ENCODE measurements around the gene PHLDB1.

PHLDB1 gene

DNA sequence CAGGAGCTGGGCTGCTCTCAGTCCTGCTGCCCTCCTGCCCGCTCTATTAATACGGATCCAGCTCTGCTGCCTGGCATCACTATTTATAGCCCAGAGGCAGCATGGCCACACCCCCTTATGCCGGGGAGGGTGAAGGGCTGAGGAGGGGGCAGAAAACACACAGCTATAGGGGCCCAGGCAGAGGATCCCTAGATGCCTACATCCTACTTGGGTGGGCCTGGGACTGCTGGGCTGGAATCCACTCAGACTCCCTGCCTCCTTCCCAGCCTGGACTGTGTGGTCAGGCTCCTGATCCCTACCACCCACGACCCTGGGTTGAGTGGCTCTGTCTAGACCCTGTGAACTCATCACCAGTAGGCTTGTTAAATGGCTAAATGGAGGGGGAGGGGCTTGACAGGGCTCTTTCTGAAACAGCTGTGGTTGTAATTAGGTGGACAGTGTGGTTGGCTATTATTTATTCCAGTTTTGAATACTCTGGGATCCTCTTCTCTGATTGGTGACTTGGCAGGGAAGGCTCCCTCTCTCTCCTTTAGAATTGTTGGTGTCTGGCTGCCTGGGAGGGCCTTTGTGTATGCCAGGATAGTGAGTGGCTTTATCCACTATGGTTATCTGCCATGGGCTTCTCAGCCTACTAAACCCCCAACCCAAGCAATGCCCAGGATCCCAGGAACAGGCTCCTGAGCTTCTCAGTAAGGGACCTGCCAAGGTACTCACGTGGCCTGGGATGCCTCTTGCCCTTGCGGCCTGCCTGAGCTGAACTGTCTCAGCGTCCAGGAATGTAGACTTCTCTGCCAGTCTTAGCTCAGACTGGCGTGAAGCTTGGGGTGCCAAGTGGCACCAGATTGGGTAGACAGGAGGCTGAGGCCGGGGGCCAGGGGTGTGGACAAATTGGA is 15.2 kb downstream of the PHLDB1 start:
- DNase-seq, result no peak

DNA sequence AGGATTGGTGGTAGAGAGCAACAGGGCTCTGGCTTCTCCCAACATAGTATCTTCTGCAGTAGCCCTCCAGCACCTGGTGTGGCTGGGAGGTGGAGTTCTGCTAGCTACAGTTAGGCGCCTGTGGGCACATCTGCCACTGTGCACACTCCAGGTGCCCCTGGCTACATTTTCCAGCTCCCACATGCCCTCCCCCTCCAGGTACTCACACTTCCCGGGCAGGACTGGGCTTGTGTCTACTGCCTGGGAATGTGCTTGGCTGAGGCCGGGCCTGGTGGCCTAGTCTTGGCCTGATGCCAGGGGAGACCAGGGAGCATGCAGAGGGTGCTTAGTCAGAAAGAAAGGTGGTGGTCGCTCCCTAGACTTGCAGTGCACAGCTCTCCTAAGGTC is 15.8 kb downstream of the PHLDB1 start:
- no peak for DNase-seq

DNA sequence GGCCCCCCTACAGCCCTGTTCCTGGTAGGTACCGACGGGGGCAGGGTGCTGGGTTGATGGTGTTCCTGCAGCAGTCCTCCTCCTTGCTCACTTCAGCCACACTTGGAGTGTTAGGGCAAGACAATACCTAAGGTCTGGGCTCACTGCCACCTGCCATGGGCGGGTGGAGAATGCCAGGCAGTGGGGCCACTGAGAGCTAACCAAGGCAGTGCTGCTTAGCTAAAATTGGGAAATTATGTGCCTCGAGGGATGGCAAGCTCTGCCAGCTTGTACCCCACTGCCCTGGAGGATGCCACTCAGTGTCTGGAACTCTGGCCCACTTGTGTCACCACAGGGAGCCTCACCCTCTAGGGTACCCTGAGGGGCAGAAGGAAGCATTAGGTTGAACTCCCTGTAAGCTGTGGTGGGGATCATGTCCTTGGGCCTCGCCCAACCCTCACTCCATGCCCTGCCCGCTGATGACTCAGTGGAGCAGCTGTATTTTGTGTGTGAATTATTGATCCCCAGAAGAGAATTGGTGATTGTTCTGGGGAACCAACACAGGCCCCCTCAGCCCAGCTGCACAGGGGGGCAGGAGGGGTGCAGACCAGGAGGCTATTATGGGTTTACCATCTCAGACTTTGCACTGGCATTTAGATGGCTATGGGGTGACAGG is 17.7 kb downstream of the PHLDB1 start:
- DNase-seq, result no peak

DNA sequence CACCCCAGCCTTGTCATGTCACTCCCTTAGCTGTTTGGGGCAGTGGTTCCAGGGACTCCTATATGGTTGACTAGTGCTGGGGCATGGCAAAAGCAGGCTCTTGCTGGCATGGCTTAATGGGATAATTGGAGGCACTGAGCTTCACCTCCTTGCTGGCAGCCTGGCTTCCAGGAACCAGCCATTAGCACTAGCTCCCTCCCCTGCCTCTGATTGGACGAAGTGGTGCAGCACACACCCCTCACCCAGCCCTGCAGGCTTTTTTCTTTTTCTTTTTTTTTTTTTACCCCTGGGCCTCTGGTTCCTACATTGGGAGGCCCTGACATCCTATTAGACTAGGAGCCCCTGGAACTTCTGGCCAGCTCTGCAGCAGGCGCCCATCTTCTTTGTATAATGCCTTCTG is 18.6 kb downstream of the PHLDB1 start:
- DNase-seq, result no peak

DNA sequence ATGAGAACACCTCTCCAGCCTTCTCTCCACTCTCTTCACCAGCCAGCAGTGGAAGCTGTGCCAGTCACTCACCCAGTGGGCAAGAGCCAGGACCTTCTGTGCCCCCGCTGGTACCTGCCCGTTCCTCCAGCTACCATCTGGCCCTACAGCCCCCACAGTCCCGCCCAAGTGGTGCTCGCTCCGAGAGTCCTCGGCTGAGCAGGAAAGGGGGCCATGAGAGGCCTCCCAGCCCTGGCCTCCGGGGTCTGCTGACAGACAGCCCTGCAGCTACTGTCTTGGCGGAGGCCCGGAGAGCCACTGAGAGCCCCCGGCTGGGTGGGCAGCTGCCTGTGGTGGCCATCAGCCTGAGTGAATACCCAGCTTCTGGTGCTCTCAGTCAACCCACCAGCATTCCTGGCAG is 20.2 kb downstream of the PHLDB1 start:
- DNase-seq, result no peak

DNA sequence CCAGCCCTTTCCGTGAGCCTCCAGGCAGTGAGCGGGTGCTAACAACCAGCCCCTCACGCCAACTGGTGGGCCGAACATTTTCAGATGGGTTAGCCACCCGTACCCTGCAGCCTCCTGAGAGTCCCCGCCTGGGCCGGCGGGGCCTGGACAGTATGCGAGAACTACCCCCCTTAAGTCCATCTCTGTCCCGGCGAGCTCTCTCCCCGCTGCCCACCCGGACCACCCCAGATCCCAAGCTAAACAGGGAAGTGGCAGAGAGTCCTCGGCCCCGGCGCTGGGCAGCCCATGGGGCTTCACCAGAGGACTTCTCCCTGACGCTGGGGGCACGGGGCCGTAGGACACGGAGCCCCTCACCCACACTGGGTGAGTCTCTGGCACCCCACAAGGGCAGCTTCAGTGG is 20.6 kb downstream of the PHLDB1 start:
- DNase-seq, result no peak

DNA sequence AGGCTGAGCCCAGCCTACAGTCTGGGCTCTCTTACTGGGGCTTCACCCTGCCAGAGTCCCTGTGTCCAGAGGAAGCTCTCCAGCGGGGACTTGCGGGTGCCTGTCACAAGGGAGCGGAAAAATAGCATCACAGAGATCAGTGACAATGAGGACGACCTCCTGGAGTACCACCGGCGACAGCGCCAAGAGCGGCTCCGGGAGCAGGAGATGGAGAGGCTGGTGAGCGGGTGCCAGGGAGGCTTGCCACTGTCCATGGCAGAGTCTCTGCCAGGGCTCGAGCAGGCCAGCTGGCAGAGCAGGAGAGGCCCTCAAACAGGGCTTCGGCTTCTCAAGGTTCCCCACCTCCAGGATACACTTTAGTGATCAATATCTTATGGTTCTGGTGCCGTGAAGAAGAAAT is 21.0 kb downstream of the PHLDB1 start:
- DNase-seq, result no peak

DNA sequence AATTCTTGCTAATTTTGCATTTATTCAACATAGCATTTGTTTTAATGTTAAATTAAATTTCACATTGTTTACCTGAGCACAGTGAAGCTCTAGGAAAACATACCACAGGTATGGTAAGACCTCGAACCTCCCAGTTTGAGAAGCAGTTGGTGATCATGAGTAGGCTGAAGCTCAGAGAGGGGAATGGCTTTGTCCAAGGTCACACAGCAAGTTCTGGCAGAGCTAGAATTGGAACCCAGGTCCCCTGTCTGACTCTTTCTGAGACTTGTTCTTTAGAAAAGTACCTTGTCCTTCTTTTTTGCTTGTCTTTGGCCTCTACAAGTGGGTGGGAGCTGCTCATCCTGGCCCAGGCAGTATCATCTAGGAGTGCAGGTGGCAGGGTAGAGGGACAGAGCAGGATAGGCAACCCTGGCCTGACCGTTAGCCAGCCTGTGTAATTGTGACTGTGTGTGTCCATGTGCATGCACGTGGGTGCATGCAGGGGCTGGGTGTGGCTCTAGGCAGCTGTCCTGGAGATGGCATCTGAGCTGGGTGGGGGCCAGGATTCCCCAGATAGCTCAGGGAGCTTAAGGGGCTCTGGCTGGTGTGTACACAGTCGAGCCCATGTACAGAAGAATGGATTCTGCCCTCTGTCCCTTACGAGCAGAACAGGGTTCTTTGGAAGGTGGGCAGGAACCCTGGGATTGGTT is 21.6 kb downstream of the PHLDB1 start:
- DNase-seq, result no peak

DNA sequence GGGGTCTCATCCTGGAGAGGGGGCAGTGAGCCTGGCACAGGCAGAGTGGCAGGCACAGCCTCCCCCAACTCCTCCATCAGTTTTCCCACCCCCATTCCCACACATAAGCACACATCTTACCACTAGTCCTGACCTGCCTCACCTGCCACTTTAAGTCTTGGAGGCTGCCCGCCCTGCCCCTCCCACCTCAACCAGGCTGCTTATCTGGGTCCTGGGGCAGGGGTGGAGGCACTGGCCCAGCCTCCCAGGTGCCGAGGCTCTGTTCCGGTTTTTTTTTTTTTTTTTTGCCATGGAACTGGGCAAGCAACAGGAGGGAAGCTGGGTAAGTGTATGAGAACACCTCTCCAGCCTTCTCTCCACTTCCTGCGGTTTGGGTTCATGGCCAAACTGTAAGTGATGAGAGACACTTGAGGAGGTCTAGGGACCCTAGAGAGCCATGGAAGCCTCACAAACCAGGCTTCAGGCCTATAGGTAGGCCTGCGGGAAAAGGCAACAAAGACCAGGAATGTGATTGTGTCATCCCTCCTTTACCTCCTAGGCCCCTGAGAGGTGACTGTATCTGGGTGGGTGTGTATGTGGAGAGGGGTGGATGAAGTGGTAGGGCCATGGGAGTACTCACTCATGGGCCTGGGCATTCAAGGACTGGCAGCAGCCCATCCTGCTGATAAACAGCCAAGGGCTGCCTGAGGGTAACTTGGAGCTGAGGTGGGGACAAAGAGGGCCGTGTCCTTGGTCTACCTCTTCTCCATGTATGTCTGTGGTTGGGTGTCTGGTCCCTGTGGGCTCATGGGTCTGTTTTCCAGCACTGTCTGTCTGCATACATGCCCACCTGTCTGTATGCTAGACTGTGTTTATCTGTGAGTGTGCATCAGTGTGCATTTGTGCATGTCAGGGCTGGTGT is 22.6 kb downstream of the PHLDB1 start:
- no peak for DNase-seq

DNA sequence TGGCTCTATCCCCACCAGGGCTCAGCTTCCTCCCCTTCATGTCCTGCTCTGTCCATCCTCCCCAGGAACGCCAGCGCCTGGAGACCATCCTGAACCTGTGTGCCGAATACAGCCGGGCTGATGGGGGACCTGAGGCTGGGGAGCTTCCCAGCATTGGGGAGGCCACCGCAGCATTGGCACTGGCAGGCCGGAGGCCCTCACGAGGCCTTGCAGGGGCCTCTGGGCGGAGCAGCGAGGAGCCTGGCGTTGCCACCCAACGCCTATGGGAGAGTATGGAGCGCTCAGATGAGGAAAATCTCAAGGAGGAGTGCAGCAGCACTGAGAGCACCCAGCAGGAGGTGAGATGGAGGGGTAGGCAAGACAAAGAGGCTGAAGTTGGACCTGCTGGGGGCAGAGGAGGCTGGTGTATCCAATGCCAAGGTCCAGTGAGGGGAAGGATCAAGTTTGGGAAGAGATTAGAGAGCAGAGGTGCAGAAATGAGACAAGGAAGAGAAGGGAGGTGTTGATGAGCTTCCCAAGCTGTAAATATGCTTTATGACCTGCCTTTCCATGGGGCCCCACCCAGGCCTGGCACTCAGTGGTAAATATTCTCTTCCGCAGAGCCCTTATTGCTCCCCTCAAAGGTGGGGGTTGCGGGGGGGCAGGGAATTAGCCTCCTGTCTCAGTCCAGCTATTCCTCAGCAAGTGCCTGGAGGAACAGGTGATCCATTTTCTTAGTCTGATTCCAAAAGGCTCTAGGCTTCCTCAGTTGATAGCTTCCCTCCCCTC is 23.9 kb downstream of the PHLDB1 start:
- DNase-seq, result no peak

DNA sequence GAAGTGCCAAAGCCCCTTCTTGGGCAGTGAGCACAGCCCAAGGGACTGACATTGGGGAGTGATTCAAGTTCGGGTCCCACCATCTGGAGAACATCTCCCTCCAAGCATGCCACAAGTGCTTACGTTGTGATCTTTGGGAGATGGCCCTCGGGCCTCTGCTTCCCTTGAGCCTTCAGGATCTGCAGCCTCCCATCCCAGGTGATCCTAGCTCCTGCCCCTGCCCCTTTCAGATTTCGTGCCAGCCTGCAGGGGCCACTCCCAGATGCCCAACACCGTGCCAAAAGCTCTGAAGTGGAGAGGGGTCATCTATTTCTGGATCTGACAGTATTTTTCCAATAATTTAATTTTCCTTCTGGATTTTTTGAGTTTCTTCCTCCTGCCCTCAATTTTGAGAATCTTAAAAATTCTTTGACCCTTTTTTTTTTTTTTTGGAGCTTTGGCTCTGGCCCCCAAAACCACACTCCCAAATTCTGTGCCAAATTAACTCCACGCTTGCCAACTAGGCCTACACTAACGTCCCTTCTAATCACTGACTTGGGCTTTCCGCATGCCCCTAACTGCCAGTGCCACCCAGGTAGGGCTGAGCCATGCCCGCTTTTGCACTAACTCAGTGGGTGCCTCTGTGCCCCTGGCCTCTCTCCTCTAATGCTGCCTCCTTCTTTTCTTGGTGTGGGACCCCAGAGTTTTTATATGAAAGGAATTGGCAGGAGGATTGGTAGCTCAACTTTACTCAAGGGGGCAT is 25.3 kb downstream of the PHLDB1 start:
- DNase-seq, result no peak

DNA sequence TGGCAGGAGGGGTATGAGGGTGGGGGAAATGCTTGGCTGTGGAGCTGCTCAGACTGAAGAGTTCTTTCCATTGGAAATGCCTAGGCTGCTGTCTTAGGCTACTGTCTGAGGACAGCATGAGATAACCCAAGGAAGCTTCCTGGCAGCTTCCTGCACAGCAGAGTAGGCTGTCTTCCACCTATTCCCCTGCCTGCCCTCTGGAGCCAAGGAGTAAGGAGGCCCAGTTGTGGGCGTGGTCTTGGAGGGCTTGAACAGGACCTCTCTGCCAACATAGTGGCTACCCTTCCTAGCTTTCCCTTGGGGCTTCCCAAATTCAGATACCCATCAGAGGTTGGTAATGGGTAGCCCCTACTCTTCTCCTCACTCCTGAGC is 25.9 kb downstream of the PHLDB1 start:
- DNase-seq, result no peak

DNA sequence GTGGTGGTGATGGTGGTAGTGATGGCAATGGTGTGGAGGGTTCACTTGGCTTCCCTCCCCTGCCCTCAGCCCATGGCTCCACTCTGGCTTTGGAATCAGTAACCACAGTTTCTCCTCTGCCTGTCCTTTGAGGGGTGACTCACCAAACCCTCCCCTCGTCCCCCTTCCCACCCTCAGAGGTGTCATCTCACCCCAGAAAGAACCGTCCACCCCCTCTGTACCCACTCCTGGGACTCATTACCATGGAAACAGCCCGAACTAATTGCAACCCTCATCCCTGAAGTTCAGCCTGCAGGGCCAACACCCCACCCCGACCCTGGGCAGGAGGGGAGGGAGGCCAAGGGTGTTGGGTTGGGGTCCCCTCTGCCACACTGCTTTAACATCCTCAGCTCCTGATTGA is 26.6 kb downstream of the PHLDB1 start:
- no peak for DNase-seq

DNA sequence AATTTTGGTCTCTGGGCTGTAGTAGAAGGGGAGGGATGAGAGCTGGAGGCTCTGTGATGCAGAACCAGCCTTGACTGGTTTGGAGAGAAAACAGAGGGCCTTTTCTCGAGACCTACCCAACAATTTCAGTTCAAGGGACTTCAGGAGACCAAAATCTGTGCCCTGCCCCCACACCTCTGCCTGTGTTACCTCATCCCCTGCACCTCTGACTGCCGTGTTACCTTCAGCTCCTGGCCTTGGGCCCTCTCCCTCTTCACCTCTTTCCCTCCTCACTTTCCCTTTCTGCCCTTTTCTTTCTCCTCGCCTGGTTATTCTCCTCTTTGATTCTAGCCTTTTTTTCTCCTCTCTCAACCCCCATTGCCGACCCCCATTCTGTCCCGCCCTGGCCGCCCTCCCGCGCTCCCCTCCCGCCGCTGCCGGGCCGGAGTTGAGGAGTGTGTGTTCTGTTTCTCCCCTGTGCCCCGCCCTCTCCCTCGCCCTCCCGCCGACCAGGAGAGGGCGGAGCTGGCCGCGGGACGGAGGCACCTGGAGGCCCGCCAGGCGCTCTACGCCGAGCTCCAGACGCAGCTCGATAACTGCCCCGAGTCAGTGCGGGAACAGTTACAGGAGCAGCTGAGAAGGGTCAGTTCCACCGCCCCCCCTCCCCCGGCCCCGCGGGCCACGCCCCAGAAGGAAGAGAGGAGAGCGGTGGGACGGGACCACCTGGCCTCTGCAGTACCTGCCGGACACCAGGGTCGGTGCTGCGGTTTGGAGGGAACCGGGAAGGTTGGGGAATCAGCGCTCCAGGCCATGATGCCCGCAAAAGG is 27.2 kb downstream of the PHLDB1 start:
- DNase-seq, result no peak

DNA sequence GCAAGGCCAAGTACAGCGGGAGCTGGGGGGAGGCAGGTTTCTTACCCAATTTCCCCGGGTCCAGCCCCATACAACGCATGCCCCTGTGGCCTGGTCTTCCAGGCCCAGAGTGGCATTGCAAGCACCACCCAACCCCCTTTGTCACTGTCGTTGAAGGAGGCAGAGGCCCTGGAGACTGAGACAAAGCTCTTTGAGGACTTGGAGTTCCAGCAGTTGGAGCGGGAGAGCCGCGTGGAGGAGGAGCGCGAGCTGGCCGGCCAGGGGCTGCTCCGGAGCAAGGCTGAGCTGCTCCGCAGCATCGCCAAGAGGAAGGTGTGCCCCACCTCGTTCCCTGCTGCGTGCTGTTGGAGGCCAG is 27.8 kb downstream of the PHLDB1 start:
- DNase-seq, result no peak

DNA sequence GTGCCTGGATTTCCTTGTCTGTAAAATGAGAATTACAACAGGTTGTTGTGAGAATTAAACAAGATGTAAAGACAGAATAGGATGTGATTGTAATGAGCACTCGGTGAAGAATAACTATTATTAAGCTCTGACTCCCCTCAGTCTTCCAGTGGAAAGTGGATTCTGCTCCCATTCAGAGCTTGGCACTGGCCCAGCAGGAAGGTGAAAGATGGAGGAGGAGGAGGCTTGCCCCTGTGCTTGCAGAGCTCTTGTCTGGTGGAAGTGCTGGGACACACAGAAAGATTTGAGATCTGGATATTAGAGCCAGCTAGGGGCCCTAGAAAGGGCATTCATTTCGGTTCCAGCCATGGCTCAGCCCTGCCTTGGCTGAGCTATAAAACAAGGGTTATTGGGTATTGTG is 28.2 kb downstream of the PHLDB1 start:
- no peak for DNase-seq

DNA sequence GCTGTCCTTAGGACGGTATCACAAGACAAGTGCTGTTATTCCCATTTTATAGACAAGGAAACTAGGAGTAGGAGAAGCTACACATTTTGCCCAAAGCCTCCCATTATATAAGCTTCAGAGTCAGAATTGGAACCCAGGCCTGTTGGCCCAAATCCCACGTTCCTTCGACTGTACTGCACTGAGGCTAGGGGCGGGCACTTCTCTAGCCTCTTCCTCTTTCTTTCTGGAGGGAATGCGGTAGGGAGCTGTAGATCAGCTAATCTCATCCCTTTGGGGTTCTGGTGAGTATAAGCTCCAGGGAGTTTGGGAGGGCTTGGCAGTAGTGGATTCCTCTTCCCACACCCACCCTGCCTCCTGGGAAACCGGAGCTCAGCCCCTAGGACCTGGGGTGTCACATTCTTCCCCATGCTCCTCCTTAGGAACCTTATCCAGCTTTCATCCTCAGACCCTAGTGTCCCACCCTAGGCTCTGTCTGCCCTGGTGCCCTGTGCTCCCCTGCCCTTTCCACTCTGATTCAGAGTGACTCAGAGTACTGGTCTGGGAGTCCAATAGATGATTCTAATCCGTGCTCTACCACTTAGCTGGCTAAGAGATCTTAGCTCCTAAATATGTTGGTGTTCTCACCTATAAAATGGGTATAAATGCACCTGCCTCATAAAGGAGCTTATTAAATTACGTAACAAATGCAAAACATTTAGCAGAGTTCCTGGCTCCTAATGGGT is 29.3 kb downstream of the PHLDB1 start:
- no peak for DNase-seq

DNA sequence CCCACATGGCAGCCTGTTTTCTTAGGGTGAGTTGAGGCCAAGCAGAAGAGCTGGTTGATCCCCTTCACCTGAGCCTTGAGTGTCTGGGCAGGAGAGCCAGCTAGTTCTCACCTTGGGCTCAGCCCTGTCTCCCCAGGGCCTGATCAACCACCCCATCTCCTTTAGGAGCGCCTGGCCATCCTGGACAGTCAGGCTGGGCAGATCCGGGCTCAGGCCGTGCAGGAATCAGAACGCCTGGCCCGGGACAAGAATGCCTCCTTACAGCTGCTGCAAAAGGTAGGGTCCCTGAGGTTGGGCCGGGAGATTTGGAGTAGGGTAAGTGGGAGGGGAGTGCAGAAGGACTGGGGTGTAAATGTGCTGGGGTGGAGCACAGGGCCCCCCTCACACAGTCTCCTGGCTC is 31.3 kb downstream of the PHLDB1 start:
- DNase-seq, result no peak

DNA sequence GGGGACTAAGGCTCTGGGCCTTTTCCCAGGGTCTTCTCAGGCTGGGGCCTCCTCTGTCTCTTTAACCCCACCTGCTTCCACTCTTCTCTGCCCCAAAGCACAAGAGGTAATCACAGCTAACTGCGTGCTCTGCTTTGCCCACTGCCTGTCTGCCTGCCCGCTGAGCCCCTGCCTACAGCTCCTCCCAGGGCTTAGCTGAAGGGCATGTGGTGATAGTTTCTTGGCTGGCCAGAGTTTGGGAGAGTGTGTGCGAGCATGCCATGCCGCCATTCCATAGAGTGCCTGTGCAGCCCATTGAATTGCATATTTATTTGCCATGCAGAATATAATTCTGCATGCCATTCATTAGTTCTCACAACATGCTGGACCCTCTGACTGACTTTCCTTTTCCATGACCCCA is 32.5 kb downstream of the PHLDB1 start:
- DNase-seq, result no peak

Data from activated T-cell treated with anti-CD3 and anti-CD28 coated beads for 4 hours (primary cell).